ENCODE measurements around the gene UROC1. TPM values are rescaled to one million over a fixed set of nuclear protein-coding genes. Genes with fewer than 3 reads are reported as not detected.

UROC1 gene
- total RNA-seq, 1 experiment from 2014 or later = not detected

DNA sequence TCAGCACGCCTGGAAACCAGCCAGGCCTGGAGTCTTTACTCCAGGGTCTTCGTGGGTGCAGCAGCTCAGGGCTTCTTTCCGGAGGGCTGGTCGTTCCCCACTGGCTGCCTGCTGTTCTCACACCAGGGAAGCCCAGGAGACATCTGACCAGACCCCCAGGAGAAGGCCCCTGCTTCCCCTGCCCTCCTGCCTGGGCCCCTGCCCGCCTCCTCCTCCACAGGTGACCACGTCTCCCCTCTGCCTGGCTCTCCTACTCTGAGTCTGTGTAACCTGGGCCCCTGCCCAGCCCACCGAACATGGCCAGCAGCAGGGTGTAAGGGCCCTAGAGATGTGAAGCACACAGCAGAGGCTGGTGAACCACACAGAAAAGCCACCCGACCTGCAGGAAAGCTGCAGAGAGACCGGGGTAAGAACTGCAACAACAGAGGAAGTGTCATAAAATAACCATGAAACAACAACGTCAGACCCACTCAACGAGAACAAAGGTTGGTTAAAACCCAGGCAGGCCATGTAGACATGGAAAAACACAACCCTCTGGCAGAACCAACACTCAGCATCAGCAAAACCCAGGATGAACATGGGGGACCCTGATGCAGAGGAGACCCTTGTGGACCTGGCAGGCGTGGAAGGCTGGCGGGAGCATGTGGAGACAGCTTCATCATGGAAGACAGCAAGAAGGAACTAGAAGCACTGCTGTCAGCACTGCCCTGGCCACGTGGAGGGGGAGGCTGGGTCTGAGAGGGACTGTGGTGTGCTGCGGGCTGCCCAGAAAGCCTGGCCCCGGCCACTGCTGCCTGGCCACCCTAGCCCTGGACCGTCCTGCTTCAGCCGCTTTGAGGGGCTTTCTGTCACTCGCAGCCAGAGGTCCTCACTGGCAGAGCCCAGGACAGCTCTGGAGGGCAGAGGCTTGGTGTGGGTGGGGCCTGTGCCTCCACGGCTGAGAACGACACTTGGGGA is 20.4 kb downstream of the UROC1 start:
- no peak for DNase-seq (ENCODE audit: low read depth)

DNA sequence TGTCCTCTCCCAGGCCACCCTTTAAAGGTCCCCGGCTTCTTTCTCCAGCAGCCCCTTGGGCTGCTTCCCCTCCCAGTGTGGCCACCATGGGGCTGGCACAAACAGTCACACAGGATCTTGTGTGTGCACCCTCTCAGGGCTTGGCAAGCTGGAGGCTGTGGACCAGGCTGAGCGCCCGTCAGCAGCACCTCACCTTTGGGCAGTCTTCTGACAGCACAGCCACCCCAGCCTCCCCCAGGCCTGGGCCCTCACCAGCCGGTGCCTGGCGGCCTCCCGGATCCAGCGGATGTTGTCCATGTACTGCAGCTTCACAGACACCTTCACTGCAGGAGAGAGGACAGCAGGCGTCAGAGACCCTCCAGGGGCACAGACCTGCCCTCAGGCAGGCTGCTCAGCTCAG is 21.8 kb downstream of the UROC1 start:
- DNase-seq (ENCODE audit: low read depth) = no peak

DNA sequence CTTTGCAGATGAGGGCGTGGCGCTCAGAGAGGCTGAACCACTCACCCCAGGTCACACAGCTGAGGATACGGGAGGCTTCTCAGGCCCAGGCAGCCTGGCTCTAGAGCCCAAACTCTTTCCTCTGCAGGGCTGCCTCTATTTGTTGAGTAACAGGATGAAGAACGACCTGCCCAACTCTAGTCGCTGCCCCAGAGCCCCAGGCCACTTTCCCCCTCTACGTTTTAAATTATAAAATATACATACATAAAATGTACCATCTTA is 22.7 kb downstream of the UROC1 start:
- DNase-seq (ENCODE audit: low read depth) = no peak

DNA sequence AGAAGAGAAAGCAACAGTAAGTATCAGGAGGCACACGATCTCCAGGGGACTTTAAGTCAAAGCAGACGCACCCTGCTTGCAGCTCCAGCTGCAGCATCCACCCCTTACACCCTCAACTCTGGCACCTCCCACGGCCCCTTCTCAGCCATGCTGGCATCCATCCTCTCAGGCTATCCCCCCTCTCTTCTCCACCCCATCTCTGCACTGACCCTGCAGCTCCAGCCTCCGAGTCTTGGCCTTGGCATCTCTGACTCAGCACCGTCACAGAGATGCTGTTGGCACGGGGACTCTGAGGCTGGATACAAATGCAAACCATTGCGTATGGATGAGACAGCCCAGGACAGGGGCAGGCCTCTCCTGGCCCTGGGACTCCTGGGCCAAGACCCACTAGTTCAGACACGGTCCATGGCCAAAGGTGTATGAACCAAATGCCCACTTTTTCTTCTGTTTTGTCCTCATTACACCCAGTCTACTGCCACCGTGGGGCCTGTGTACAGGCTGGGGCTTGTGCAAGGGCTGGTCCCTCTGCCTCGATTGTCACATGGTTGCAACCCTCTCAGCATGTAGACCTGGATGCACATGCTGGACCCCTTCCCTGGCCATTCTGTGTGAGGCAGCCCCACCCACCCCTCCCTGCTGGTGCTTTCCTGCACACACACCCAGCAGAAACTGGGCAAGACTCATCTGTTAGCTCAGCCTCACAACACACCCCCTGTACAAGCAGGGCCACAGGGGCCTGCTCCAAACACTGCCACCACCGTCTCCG is 23.2 kb downstream of the UROC1 start:
- DNase-seq (ENCODE audit: low read depth) = peak; percentile 24

DNA sequence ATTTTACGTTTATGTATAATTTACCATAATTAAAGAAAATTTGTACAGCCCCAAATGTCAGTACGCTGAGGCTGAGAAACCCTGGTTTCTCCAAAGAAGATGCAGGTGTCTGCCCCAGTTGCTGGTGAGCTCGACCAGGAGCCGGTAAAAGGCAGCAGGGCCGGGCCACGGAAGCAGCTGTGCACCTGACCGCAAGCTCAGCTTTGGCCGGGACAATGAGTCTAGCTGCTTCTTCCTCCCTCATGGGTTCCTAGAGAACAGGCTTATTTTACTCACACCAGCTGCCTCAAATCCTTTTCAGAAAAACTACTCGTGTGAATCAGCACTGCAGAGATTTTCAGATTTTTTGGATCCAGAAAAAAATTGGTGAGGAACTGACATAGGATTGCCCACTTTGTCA is 23.8 kb downstream of the UROC1 start:
- DNase-seq (ENCODE audit: low read depth) = peak; percentile 72

DNA sequence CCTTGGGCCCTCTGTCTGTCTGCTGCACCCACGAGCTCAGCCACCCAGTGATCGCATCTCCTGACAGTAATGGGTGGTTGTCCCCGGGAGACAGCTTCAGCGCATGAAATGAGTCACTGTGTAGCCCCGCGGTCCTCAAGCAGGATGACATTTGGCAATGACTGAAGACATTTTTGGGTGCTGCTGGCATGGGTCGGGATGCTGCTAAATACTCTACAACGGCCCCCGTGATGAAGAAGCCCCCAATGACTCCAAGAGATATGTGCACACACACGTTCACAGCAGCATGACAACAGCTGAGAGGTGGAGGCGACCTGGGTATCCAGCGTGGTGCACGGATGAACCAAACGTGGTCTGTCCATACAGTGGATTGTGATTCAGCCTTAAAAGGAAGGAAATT is 24.5 kb downstream of the UROC1 start:
- no peak for DNase-seq (ENCODE audit: low read depth)

DNA sequence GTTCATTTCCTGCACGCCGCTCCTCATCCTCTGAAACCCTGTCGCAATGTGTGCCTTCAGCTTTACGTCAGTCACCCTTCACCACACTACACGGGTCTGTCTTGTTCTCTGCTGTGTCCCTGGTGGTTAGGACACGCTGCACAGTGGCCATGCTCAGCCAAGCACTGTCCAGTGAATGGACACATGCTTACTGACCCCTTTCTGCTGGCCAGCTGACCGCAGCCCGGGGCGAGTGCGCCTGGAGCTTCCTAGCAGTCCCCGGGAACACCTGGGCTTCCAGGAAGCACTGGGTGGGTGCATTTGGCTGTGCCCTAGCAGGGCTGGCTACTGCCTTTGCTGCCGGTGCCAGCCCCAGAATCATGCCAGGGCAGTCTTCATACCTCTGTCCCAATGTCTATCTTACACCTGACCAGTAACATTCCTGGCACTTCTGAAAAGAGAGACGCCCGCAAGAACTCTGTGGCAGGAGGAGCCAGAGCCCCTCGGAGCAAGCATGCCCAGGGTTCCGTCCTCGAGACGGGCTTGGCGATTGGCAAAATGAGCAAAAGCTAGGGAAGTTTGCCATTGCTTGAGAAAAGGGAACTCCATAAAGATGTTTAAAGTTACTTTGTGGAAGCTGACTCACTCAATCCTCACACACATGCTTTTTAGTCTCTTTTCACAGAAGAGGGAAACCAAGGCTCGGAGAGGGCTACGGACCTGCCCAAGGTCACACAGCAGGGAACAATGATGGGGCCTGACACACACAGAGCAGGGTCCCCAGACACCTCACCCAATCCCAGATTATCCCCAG is 26.2 kb downstream of the UROC1 start:
- no peak for DNase-seq (ENCODE audit: low read depth)

DNA sequence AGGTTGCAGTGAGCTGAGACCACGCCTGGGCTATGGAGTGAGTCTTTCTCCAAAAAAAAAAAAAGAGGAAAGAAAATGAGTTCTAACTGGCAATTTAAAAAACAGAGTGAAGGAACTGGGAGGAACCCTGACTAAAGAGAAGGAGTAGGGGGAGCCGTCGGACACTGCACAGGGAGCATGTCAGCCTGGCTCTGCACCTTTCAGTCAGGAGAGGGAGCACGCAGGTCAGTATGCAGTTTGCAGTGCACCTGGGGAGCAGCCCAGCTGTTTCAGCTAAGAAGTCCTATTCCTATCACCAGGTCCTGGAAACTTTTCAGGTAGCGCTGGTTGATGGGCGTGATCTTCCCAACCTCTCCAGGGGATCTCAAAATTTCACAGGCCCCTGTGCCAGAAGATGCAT is 27.0 kb downstream of the UROC1 start:
- no peak for DNase-seq (ENCODE audit: low read depth)

DNA sequence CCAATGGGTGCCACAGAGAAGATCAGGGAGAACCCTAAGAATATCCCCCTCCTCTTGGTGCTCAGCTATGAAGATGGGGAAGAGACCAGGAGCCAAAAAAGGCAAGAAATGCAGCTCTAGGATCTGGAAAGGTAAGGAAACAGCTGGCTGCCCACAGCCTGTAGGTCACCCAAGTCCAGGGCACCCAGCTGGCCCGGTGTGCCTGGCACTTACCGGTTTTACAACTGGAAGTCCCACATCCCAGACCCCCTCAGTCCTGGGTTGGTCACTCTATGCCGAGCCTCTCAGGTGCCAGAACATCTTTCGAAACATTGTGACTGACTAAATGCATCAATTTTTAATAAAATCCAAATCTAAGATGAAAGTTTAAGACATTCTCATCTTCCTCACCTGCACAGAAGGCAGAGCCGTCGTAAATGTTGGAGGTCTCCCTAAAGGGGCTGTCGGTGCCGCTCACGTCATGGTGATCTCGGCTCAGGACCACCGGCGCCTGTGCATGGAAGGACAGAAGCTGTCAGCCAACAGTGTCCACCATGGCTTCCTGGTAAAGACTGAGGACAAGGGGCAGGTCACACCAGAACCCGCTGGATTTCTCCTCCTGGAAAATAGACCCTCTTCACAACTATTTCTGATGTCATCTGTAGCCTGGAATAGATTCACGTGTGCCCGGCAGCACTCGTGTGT is 28.5 kb downstream of the UROC1 start:
- no peak for DNase-seq (ENCODE audit: low read depth)

DNA sequence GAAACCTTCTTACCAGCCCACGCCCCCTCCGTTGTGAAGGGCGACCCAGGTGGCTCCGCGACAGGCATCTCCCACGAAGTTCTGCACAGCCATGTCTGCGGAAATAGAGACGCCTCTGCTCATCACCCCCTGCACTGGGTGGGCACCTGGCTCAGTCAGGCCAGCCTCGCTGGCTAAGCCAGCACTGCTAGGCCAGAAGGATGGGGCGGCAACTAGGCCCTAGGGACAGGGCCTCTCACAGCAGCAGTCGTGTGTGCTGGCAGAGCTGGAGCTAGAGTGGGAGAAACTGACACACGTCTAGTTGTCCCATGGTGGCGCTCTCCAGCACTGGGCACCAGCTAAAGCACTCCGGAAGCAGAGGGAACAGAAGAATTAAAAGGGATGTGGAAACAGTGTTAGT is 29.4 kb downstream of the UROC1 start:
- DNase-seq (ENCODE audit: low read depth) = no peak

DNA sequence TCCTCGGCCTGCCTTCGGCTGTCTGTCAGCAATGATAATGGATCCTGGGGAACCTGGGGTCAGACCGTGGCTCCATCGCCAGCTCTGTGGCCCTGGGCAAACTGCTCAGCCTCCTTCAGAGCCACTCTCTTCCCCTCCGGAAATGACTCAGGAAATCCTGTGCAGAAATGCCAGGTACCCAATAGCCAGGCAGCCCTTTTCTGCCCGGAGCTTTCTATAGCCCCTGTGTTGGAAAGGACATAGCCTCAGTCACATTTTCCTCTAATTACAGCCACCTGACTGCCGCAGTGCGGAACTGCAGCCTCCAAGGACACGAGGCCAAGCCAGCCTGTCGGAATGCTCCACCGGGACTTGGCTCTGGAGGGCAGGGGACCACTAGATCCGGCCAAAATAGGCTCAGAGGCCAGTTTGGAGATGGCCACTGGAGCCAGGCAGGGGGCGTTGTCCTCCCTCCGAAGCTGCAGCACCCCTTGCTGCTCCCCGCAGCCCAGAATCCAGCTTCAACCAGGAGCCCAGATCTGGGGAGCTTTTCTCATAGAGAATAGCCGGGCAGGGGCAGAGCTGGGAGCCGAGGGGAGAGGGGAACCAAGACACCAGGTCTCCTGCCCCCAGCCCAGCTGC is 30.3 kb downstream of the UROC1 start:
- no peak for DNase-seq (ENCODE audit: low read depth)

DNA sequence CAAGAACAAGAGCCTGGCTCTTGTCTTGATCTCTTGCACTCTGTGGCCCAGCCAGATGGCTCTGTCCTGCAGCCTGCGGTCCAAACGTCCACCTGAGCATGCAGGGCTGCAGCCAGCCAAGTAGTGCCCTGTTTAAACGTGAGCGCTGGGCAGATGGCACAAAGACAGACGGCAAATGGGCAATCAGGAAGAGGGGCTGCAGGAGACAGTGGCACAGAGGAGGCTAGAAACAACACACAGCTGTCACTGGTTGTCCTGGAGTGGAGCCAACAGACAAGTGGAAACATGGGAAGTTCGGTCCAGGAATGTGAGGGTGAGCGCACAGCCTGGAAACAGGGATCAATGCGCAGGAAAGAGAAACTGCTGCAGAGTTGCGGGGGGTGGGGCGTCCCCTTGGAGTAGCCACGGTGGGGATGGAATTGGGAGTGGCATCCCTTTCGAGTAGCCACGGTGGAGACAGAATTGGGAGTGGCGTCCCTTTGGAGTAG is 31.2 kb downstream of the UROC1 start:
- peak; percentile 8 for DNase-seq (ENCODE audit: low read depth)

DNA sequence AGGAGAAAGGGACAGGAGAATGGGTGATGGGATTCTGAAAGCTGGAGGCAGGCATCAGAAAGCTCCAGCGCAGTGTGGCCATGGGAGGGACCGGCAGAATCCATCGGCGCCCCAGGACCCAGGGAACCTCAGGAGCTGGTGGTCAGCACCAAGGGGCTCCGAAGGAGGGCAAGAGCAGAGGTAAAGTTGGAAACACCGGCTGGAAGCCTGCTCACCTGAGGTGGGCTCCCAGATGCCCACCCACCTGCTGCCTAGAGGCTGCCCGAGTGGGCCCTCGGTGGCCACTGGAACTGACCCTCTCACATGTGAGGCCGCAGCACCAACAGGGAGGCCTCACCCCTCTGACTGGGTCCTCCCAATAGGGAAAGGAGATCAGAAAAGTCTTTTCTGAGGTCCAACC is 31.6 kb downstream of the UROC1 start:
- no peak for DNase-seq (ENCODE audit: low read depth)

DNA sequence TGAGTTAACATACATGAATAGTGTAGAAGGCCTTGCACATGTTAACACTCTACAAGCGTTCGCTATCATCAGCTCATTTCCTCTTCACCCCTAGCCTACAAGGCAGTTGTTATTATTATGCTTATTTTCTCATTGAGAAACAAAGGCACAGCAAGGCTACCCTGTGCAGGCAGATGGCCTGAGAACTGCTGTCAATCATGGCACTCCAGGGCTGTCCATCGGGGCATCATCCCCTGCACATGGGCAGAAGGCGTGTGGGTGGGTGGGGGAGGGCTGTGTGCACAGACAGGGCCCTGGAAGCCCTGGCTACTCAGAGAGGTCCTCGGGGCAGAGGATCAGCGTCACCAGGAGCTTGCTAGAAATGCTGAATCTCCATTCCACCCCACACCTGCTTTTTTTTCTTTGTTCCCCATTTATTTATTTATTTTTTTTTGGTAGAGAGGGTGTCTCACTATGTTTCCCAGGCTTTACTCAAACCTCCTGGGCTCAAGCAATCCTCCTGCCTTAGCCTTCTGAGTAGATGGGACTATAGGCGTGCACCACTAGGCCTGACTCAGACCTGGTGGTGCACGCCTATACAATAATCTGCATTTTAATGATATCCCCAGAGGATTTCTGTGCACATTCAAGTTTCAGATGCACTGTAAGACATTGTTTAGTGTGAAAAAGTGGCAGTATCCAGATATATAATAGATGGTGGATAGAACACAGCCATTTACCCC is 32.2 kb downstream of the UROC1 start:
- no peak for DNase-seq (ENCODE audit: low read depth)

DNA sequence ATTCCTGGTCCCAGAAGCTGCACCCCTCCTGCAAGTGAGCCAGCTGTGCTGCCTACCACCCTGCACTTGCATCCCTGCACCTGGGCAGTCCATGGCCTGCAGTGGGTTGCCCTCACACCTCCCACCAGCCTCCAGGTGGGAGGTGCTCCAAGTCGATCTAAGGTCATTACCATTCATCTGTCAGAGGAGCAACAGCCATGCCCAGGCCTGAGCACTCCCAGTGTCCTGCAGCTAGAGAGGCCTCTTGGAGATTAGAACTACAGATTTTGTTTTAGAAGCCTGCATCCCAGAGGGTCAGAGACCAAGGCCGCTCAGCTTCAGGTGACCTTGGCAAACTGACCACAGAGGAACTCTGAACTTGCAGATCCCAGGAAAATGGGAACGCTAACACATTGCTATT is 32.9 kb downstream of the UROC1 start:
- DNase-seq (ENCODE audit: low read depth) = no peak

DNA sequence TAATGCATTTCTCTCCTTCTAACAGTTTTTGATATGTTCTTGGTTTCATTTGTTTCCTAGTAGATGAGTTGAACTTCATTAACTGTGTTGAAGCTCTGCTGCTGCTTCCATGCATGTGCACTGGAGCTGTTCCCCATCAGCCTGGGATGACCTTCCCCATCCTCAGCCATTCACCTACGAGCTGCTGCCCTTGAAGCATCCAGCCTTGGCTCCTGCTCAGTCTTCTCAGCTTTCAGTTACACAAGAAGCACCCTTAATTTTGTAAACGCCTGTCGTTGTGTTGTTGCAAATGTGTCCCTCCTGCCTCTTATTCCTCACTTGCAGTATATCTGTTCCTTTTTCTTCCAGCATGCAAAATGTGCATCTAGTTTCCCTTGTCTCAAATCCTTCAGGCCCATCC is 33.4 kb downstream of the UROC1 start:
- no peak for DNase-seq (ENCODE audit: low read depth)

DNA sequence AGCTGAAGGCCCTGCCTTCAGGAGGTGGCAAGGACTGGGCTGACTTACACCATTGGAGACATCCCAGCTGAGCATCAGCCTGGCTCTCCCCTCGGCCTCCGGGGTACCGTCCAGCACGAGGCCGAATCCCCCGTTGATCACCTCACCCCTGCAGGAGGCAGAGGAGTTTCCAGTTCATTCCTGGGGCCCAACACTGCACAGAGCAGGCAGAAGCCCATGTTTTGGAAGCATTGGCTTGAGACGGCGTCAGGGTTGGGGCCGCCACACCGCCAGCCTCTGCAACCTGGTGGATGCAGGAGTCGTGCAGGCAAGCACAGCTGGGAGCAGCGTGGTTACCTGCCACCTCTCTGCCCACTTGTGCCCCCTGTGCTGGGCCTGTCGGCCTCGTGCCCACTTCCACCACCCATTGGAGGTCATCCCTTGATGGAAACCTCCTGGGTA is 34.2 kb downstream of the UROC1 start:
- no peak for DNase-seq (ENCODE audit: low read depth)

DNA sequence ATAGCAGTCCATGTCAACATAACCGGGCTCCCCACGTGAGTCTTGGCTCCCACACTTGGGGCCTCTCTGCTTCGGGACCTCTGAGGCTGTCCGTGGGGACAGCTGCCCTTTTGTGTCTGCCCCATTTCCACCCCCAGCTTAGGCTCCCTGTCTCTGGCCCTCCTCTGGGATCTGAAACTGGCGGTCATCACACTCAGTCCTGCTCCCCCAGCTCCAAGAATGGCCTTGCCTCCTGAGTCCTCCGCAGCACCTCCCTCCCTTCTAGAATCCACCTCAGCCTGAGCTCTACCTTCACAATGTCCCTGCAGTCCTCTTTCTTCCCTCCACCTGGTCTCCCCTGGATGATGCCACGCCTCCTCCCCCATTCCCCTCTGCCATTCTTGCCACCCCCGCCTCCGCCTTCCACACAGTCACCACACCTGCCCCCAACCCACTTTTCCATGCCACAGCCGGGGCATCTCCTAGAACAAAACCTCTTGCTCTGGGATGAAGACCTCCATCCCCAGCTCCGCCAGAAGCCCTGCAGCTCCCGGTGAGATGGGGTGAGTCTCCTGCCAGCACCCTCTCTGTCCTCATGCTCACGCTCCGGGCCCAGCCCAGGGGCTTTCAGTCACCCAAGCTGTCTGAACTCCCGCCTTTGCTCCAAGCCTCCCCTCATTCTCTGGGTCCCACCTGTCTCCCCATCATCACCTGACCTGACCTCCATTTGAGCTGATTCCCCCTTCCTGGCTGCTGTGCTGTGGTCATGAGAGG is 34.9 kb downstream of the UROC1 start:
- no peak for DNase-seq (ENCODE audit: low read depth)

DNA sequence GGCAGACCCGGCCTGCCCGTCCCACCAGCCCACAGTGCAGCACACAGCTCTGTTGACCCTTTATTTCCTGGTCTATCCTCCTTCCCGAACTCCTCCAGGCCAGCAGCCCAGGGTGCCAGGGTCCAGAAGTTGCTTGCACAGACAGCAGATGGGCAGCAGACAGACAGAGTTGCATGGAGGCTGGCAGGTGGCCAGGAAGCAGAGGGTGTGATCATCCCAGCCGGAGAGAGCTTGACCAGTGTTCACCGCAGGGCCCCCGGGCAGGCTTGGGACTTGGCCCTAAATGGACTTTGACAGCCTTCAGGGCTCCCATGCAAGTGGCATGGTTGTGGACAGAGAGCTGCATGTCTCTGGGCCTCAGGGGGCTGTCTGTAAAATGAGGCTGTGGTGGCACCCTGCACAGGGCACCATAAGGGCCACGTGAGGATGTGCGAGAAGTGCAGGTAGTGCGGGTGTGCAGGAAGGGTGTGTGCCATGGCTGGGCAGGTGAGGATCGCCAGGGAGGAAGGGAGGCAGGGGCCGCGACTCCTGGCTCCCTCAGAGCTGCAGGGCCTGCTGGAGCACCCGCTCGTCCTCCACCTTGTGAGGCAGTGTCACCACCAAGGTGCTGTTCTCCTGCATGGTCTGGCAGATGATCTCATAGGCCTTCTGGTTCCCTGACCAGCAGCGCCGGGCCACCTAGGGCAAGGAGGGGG is 35.6 kb downstream of the UROC1 start:
- DNase-seq (ENCODE audit: low read depth) = peak; percentile 32
